NB4 (cell line): ENCODE measurements around the gene REG1B.
A peak's percentile ranks its signal among the peaks of the same experiment; 100 is the strongest.

Experiments
- MYC ChIP-seq: IDR thresholded peaks from 2 replicates; pipeline ENCODE4 v1.6.1; 2011; ENCODE audit warnings: low read depth, low read length
- POLR2A ChIP-seq: IDR thresholded peaks from 2 replicates; pipeline ENCODE4 v1.6.1; 2011; ENCODE audit warnings: mild to moderate bottlenecking; ENCODE audit not compliant: insufficient read length; ENCODE audit errors: extremely low read depth
- TF ChIP-seq, protein P1 (sequence below): IDR thresholded peaks from 2 replicates; pipeline ENCODE4 v1.6.1; 2011; ENCODE audit warnings: low read depth, low read length
- TF ChIP-seq, protein P2 (sequence below): IDR thresholded peaks from one replicate; pipeline ENCODE4 v1.5.1; 2012; ENCODE audit warnings: low read depth, low read length

DNA sequence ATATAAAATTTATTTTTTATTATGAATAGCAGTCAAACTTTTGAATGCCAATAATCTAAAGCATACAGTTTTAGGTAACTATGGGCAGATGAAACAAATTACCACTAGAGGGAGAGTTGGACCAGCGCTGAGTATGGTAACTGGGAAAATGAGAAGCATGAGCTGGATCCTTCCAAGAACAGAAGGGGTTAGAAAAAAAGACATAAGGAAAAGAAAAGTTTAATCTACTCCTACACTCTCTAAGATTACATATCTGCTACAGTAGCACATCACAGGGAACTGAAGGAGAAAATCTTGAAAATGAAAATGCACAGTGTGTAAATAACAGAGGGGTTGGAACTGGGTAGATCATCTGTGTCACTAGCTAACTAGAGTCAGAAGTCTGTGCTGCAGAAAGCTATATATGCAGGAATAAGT is 46.8 kb downstream of the REG1B start:
- TF ChIP-seq, protein P1, sequence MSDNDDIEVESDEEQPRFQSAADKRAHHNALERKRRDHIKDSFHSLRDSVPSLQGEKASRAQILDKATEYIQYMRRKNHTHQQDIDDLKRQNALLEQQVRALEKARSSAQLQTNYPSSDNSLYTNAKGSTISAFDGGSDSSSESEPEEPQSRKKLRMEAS: no peak
- TF ChIP-seq, protein P2, sequence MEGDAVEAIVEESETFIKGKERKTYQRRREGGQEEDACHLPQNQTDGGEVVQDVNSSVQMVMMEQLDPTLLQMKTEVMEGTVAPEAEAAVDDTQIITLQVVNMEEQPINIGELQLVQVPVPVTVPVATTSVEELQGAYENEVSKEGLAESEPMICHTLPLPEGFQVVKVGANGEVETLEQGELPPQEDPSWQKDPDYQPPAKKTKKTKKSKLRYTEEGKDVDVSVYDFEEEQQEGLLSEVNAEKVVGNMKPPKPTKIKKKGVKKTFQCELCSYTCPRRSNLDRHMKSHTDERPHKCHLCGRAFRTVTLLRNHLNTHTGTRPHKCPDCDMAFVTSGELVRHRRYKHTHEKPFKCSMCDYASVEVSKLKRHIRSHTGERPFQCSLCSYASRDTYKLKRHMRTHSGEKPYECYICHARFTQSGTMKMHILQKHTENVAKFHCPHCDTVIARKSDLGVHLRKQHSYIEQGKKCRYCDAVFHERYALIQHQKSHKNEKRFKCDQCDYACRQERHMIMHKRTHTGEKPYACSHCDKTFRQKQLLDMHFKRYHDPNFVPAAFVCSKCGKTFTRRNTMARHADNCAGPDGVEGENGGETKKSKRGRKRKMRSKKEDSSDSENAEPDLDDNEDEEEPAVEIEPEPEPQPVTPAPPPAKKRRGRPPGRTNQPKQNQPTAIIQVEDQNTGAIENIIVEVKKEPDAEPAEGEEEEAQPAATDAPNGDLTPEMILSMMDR: peak; percentile 46
- TF ChIP-seq POLR2A: no peak
- no peak for TF ChIP-seq MYC
